Measurements from ENCODE around the gene APRT. TPM values are rescaled to one million over a fixed set of nuclear protein-coding genes. Genes with fewer than 3 reads are reported as not detected.

APRT gene
- total RNA-seq, 1 experiment from 2014 or later = 311 TPM

- BruUV-seq (replicated peaks) = no TSS peak
- Histone ChIP-seq H4K20me1 (ENCODE audit: insufficient read depth) (no peaks in the 10 kb centered on the region), H3K36me3 (ENCODE audit: control insufficient read depth in 1 of 2, insufficient read depth in 2 of 2, low read length in 2 of 2) (no peaks in the 10 kb centered on the region), H3K9ac (ENCODE audit: low read length) (no peak overlapping the region), H3K9me2 (ENCODE audit: insufficient read depth) (no peaks in the 10 kb centered on the region), H3K27ac (ENCODE audit: low read depth, low read length) (no peak overlapping the region), H3K4me1 (ENCODE audit: control insufficient read depth in 1 of 2, insufficient read depth in 2 of 2, low read length in 2 of 2) (no peaks in the 10 kb centered on the region), H3K79me2 (ENCODE audit: insufficient read depth, low read length) (no peaks in the 10 kb centered on the region), H3K27me3 (ENCODE audit: insufficient read depth, low read length) (no peaks in the 10 kb centered on the region), H3K9me3 (ENCODE audit: control insufficient read depth in 1 of 2, insufficient read depth in 1 of 2, low read depth in 1 of 2, low read length in 2 of 2) (no peaks in the 10 kb centered on the region), H3K4me2 (ENCODE audit: low read length) (no peak overlapping the region), H2AFZ (ENCODE audit: low read depth, low read length, poor library complexity, severe bottlenecking) (no peak overlapping the region), H3K4me3 (replicated peaks in 1 of 2; ENCODE audit: low read depth in 1 of 2, low read length in 2 of 2) (no peak overlapping the region)
- ChIA-PET CTCF (no interaction called here), POLR2A (no interaction called here), RAD21 (ENCODE audit: low non-redundant PET in 1 of 2, low total read pairs in 2 of 2, uncharacterized antibody in 2 of 2, unreplicated experiment in 2 of 2) (no interaction called here)
- TF ChIP-seq SIN3A (IDR thresholded peaks at IDR 0.05; ENCODE audit: low read depth) = no peak
- TF ChIP-seq MAX (IDR thresholded peaks at IDR 0.05) = no peak
- no peak for TF ChIP-seq SRF (IDR thresholded peaks at IDR 0.05; ENCODE audit: low read depth)
- no peak for TF ChIP-seq RAD21 (IDR thresholded peaks at IDR 0.05; ENCODE audit: low read depth)
- TF ChIP-seq POLR2AphosphoS5 (IDR thresholded peaks at IDR 0.05; ENCODE audit: low read depth, low read length) = no peak
- no peak for TF ChIP-seq ELF1 (IDR thresholded peaks at IDR 0.05; ENCODE audit: borderline replicate concordance, low read depth)
- no peak for TF ChIP-seq YY1 (IDR thresholded peaks at IDR 0.05; ENCODE audit: extremely low read depth, insufficient replicate concordance, low read depth, low read length)
- no peak for TF ChIP-seq ZFX (IDR thresholded peaks at IDR 0.05)
- no peak for TF ChIP-seq EZH2phosphoT487 (IDR thresholded peaks at IDR 0.05; ENCODE audit: borderline replicate concordance)
- no peak for TF ChIP-seq POLR2A (IDR thresholded peaks at IDR 0.05; ENCODE audit: borderline replicate concordance, extremely low read depth, insufficient read depth, insufficient read length)
- TF ChIP-seq EGR1 (IDR thresholded peaks at IDR 0.05; ENCODE audit: low read depth) = no peak
- no peak for TF ChIP-seq SP1 (IDR thresholded peaks at IDR 0.05; ENCODE audit: low read depth)
- TF ChIP-seq REST (IDR thresholded peaks at IDR 0.05; ENCODE audit: low read depth) = no peak
- TF ChIP-seq EZH2 (IDR thresholded peaks at IDR 0.05) = no peak
- TF ChIP-seq, protein P1, sequence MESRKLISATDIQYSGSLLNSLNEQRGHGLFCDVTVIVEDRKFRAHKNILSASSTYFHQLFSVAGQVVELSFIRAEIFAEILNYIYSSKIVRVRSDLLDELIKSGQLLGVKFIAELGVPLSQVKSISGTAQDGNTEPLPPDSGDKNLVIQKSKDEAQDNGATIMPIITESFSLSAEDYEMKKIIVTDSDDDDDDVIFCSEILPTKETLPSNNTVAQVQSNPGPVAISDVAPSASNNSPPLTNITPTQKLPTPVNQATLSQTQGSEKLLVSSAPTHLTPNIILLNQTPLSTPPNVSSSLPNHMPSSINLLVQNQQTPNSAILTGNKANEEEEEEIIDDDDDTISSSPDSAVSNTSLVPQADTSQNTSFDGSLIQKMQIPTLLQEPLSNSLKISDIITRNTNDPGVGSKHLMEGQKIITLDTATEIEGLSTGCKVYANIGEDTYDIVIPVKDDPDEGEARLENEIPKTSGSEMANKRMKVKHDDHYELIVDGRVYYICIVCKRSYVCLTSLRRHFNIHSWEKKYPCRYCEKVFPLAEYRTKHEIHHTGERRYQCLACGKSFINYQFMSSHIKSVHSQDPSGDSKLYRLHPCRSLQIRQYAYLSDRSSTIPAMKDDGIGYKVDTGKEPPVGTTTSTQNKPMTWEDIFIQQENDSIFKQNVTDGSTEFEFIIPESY (IDR thresholded peaks at IDR 0.05; ENCODE audit: extremely low read depth, insufficient replicate concordance, low read length) = no peak
- TF ChIP-seq CBX3 (IDR thresholded peaks at IDR 0.05; ENCODE audit: low read depth) = no peak
- no peak for TF ChIP-seq ZNF274 (IDR thresholded peaks at IDR 0.05; ENCODE audit: low read depth, low read length)
- no peak for TF ChIP-seq FOSL1 (IDR thresholded peaks at IDR 0.05; ENCODE audit: low read depth)
- intact Hi-C loops (cut with micrococcal nuclease) = no loop called here
- ATAC-seq (no peak), DNase-seq (ENCODE audit: low read depth, low spot score) (no peak)
Measured at GRCh38 chr16:88841521-88842307, 30.0 kb upstream of the APRT start.
